ENCODE results near the gene BCAN. TPM values are rescaled to one million over a fixed set of nuclear protein-coding genes. Genes with fewer than 3 reads are reported as not detected.
"Not testable (repeated sequence)": the region's sequence is repeated elsewhere in the genome, so short reads cannot be mapped to it uniquely, and the experiment has no call there.

Gene BCAN
- total RNA-seq, 1 experiment from 2014 or later: not detected

GRCh38 chr1:156601122-156601830, 40.6 kb upstream of the BCAN start, which contains the start of gene GPATCH4:
GPATCH4 (minus strand) TSS chr1:156601479.
- POLR2A ChIA-PET (ENCODE audit: unreplicated experiment): no interaction called here
- peaks cover 25% of the 10 kb centered on the region; the same call in 1 of the 2 replicates for H3F3A ChIP-seq (ENCODE audit: insufficient read depth, low read depth)
- H3K27me3 ChIP-seq (ENCODE audit: insufficient read depth, low read depth): no peaks in the 10 kb centered on the region
- BruUV-seq (replicated peaks): no TSS peak
- no peak for TF ChIP-seq CTCF (conservative IDR thresholded peaks at IDR 0.05)
- no peak for TF ChIP-seq EZH2 (IDR thresholded peaks at IDR 0.05; ENCODE audit: low read depth)
- peak; percentile 63 to 65 for DNase-seq
- intact Hi-C loops (cut with micrococcal nuclease; ENCODE audit: unreplicated experiment): no loop called here
- H3K9me3 ChIP-seq (ENCODE audit: insufficient read depth, low read depth): no peaks in the 10 kb centered on the region
- peak within 1 kb of the TSS; percentile 70 for H3K27ac ChIP-seq
- H3K4me2 ChIP-seq: peak within 1 kb of the TSS; percentile 84
- peaks cover 16% of the 10 kb centered on the region for H3K4me1 ChIP-seq (replicated peaks; ENCODE audit: insufficient read depth)
- CTCF ChIA-PET: no interaction called here
- no peaks in the 10 kb centered on the region for H4K20me1 ChIP-seq (ENCODE audit: insufficient read depth)
- peak within 1 kb of the TSS; percentile 97 for H2AFZ ChIP-seq
- H3K79me2 ChIP-seq (ENCODE audit: low read depth): peaks cover 32% of the 10 kb centered on the region
- H3K4me3 ChIP-seq: peak within 1 kb of the TSS; percentile 77
- peaks cover 14% of the 10 kb centered on the region for H3K36me3 ChIP-seq (ENCODE audit: low read depth)
- no peaks in the 10 kb centered on the region for H3K9me2 ChIP-seq (ENCODE audit: insufficient read depth)

GRCh38 chr1:156601892-156602291, 40.0 kb upstream of the BCAN start:
- intact Hi-C loops (cut with micrococcal nuclease; ENCODE audit: unreplicated experiment): no loop called here
- TF ChIP-seq EZH2 (IDR thresholded peaks at IDR 0.05; ENCODE audit: low read depth): no peak
- TF ChIP-seq CTCF (conservative IDR thresholded peaks at IDR 0.05): no peak
- DNase-seq: no peak
- H3K27me3 ChIP-seq (ENCODE audit: insufficient read depth, low read depth): no peaks in the 10 kb centered on the region
- BruUV-seq (replicated peaks): no TSS peak
- H3K27ac ChIP-seq: peak overlapping the region; percentile 70
- peak overlapping the region; percentile 84 for H3K4me2 ChIP-seq
- no peaks in the 10 kb centered on the region for H3K9me3 ChIP-seq (ENCODE audit: insufficient read depth, low read depth)
- H3K4me3 ChIP-seq: peak overlapping the region; percentile 77
- peaks cover 12% of the 10 kb centered on the region for H3K36me3 ChIP-seq (ENCODE audit: low read depth)
- peaks cover 32% of the 10 kb centered on the region for H3K79me2 ChIP-seq (ENCODE audit: low read depth)
- peaks cover 16% of the 10 kb centered on the region for H3K4me1 ChIP-seq (replicated peaks; ENCODE audit: insufficient read depth)
- ChIA-PET CTCF (interaction anchor here (0.6 kb wide), 2 partner anchors 213 to 563 kb away, joined by 3 to 5 read pairs; no protein-coding TSS in a partner anchor), POLR2A (ENCODE audit: unreplicated experiment) (interaction anchor here (0.6 kb wide), 1 partner anchor 541 kb away, joined by 8 read pairs; the partner anchor contains the start of gene RAB25)
- H2AFZ ChIP-seq: peak overlapping the region; percentile 97
- H3F3A ChIP-seq (ENCODE audit: insufficient read depth, low read depth): peaks cover 23% of the 10 kb centered on the region; the same call in 1 of the 2 replicates
- no peaks in the 10 kb centered on the region for H4K20me1 ChIP-seq (ENCODE audit: insufficient read depth)
- no peaks in the 10 kb centered on the region for H3K9me2 ChIP-seq (ENCODE audit: insufficient read depth)

GRCh38 chr1:156602557-156602993, 39.3 kb upstream of the BCAN start:
- ChIA-PET POLR2A (ENCODE audit: unreplicated experiment) (interaction anchor here (0.6 kb wide), 1 partner anchor 542 kb away, joined by 8 read pairs; the partner anchor contains the start of gene RAB25), CTCF (interaction anchor here (0.6 kb wide), 2 partner anchors 214 to 563 kb away, joined by 3 to 5 read pairs; no protein-coding TSS in a partner anchor)
- Histone ChIP-seq H2AFZ (no peak overlapping the region), H3K36me3 (ENCODE audit: low read depth) (peaks cover 6% of the 10 kb centered on the region), H4K20me1 (ENCODE audit: insufficient read depth) (no peaks in the 10 kb centered on the region), H3F3A (ENCODE audit: insufficient read depth, low read depth) (peaks cover 21% of the 10 kb centered on the region; the same call in 1 of the 2 replicates), H3K9me2 (ENCODE audit: insufficient read depth) (no peaks in the 10 kb centered on the region), H3K4me3 (no peak overlapping the region), H3K79me2 (ENCODE audit: low read depth) (peaks cover 32% of the 10 kb centered on the region), H3K27ac (no peak overlapping the region), H3K27me3 (ENCODE audit: insufficient read depth, low read depth) (no peaks in the 10 kb centered on the region), H3K9me3 (ENCODE audit: insufficient read depth, low read depth) (no peaks in the 10 kb centered on the region), H3K4me2 (0 out of 2 replicates have a peak overlapping the region, but pooled peaks have one; percentile 4), H3K4me1 (replicated peaks; ENCODE audit: insufficient read depth) (peaks cover 21% of the 10 kb centered on the region)
- intact Hi-C loops (cut with micrococcal nuclease; ENCODE audit: unreplicated experiment): no loop called here
- no peak for DNase-seq
- no TSS peak for BruUV-seq (replicated peaks)
- TF ChIP-seq EZH2 (IDR thresholded peaks at IDR 0.05; ENCODE audit: low read depth): no peak
- peak; percentile 41; the same call in 1 of the 2 replicates for TF ChIP-seq CTCF (conservative IDR thresholded peaks at IDR 0.05)

GRCh38 chr1:156607344-156607743, 34.6 kb upstream of the BCAN start:
- intact Hi-C loops (cut with micrococcal nuclease; ENCODE audit: unreplicated experiment); H2AFZ ChIP-seq; H3K36me3 ChIP-seq (ENCODE audit: low read depth); H3K9me3 ChIP-seq (ENCODE audit: insufficient read depth, low read depth); DNase-seq; BruUV-seq (replicated peaks); H3K4me3 ChIP-seq; H3K27me3 ChIP-seq (ENCODE audit: insufficient read depth, low read depth); POLR2A ChIA-PET (ENCODE audit: unreplicated experiment); H4K20me1 ChIP-seq (ENCODE audit: insufficient read depth); H3K4me2 ChIP-seq; H3K27ac ChIP-seq; H3K9me2 ChIP-seq (ENCODE audit: insufficient read depth); H3K79me2 ChIP-seq (ENCODE audit: low read depth): not testable (repeated sequence)
- Histone ChIP-seq H3F3A (ENCODE audit: insufficient read depth, low read depth) (peaks cover 12% of the 10 kb centered on the region; the same call in 1 of the 2 replicates), H3K4me1 (replicated peaks; ENCODE audit: insufficient read depth) (peaks cover 18% of the 10 kb centered on the region; the same call in 1 of the 2 replicates)
- CTCF ChIA-PET: interaction anchor here (1.0 kb wide), 1 partner anchor 161 kb away, joined by 3 read pairs; no protein-coding TSS in a partner anchor
